Hepatocyte (in vitro differentiated cells): ENCODE data around the gene MYO19.

Experiments used
- EZH2 ChIP-seq: fragments of 200-600 bp; sonication (generic); IDR thresholded peaks from 2 replicates; pipeline ENCODE4 v1.6.1; 2016; ENCODE audit warnings: antibody characterized with exemption, mild to moderate bottlenecking, borderline replicate concordance
- EZH2phosphoT487 ChIP-seq: fragments of 200-600 bp; sonication (generic); IDR thresholded peaks from one replicate; pipeline ENCODE4 v1.6.1; 2018; ENCODE audit warnings: antibody characterized with exemption, mild to moderate bottlenecking, low read depth, moderate library complexity; ENCODE audit not compliant: unreplicated experiment, severe bottlenecking
- TF ChIP-seq, protein P1 (sequence below): fragments of 200-600 bp; sonication (generic); IDR thresholded peaks from 2 replicates; pipeline ENCODE4 v1.5.1; 2016; ENCODE audit warnings: antibody characterized with exemption, mild to moderate bottlenecking; ENCODE audit not compliant: poor library complexity

DNA sequence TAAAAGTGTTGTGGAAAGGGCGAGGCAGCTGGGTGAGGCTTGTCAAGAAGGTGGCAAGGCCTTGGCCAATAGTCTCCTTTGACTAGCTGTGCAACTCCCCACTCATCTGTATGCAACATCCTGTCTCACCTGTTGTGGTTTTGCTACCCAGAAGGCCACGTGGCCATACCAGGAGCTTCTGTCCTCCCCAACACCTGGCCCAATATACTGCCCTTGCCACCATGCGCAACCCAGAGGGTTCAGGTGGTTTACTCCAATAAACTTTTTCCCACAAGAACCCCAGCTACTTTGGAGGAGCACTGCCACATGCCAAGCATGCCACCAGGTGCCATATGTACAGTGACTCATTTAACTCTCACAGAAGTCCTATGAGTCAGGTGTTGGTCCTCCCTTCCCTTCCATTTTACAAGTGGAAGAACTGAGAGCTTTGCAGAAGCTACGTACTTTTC is 10.2 kb downstream of the MYO19 start:
- TF ChIP-seq, protein P1, sequence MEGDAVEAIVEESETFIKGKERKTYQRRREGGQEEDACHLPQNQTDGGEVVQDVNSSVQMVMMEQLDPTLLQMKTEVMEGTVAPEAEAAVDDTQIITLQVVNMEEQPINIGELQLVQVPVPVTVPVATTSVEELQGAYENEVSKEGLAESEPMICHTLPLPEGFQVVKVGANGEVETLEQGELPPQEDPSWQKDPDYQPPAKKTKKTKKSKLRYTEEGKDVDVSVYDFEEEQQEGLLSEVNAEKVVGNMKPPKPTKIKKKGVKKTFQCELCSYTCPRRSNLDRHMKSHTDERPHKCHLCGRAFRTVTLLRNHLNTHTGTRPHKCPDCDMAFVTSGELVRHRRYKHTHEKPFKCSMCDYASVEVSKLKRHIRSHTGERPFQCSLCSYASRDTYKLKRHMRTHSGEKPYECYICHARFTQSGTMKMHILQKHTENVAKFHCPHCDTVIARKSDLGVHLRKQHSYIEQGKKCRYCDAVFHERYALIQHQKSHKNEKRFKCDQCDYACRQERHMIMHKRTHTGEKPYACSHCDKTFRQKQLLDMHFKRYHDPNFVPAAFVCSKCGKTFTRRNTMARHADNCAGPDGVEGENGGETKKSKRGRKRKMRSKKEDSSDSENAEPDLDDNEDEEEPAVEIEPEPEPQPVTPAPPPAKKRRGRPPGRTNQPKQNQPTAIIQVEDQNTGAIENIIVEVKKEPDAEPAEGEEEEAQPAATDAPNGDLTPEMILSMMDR, result no peak
- no peak for TF ChIP-seq EZH2phosphoT487
- TF ChIP-seq EZH2, result no peak
